ENCODE measurements around the gene FAAP100.
"Not testable (repeated sequence)": the region's sequence is repeated elsewhere in the genome, so short reads cannot be mapped to it uniquely, and the experiment has no call there.

The FAAP100 gene

GRCh38 chr17:81552244-81553017, at the start of gene FAAP100:
Gene FAAP100, minus strand, starts transcription at chr17:81552353. Its CDS starts 23 bp downstream, at chr17:81552330.
- DNase-seq, result peak in 52 of 56 donors; percentile 23 to 88 (median 66)

- DNase-seq, result peak in 12 of 56 donors; percentile 4 to 53 (median 16)
These were observed 49.5 kb upstream of the FAAP100 start for GRCh38 chr17:81601525-81602120.

GRCh38 chr17:81599719-81600486, 47.8 kb upstream of the FAAP100 start:
- DNase-seq, result no peak

- peak in 4 of 56 donors; percentile 19 to 29 (median 22) for DNase-seq
These were observed 41.1 kb upstream of the FAAP100 start for GRCh38 chr17:81593105-81593871.

GRCh38 chr17:81591971-81592370, 39.8 kb upstream of the FAAP100 start:
- DNase-seq, result no peak

GRCh38 chr17:81590121-81590520, 38.0 kb upstream of the FAAP100 start:
- no peak for DNase-seq

GRCh38 chr17:81589612-81590011, 37.5 kb upstream of the FAAP100 start:
- no peak for DNase-seq

- no peak for DNase-seq
These were observed 33.9 kb upstream of the FAAP100 start for GRCh38 chr17:81586096-81586495.

- DNase-seq, result not testable (repeated sequence)
These were observed 32.6 kb upstream of the FAAP100 start for GRCh38 chr17:81584771-81585170.

- DNase-seq, result no peak
These were observed 31.6 kb upstream of the FAAP100 start for GRCh38 chr17:81583589-81584342.

GRCh38 chr17:81582749-81583148, 30.6 kb upstream of the FAAP100 start:
- DNase-seq, result peak in 4 of 56 donors; percentile 13 to 25 (median 19)

- DNase-seq, result no peak
These were observed 30.2 kb upstream of the FAAP100 start for GRCh38 chr17:81582341-81582740.

- no peak for DNase-seq
These were observed 29.6 kb upstream of the FAAP100 start for GRCh38 chr17:81581758-81582157.

- DNase-seq, result no peak
These were observed 28.3 kb upstream of the FAAP100 start for GRCh38 chr17:81580481-81580880.

GRCh38 chr17:81579821-81580321, 27.7 kb upstream of the FAAP100 start:
- DNase-seq, result peak in 3 of 56 donors; percentile 22 to 51 (median 37)

- no peak for DNase-seq
These were observed 27.1 kb upstream of the FAAP100 start for GRCh38 chr17:81579298-81579697.

- peak in 6 of 56 donors; percentile 7 to 42 (median 20) for DNase-seq
These were observed 26.5 kb upstream of the FAAP100 start for GRCh38 chr17:81578561-81579225.

GRCh38 chr17:81578038-81578441, 25.9 kb upstream of the FAAP100 start:
- no peak for DNase-seq

GRCh38 chr17:81577278-81578000, 25.3 kb upstream of the FAAP100 start:
- DNase-seq, result no peak
